ENCODE measurements around the gene R3HDM1. TPM values are rescaled to one million over a fixed set of nuclear protein-coding genes. Genes with fewer than 3 reads are reported as not detected.
"Not testable (repeated sequence)": the region's sequence is repeated elsewhere in the genome, so short reads cannot be mapped to it uniquely, and the experiment has no call there.

The R3HDM1 gene
- total RNA-seq, 1 donor from 2014 or later, result 21.2 TPM

DNA sequence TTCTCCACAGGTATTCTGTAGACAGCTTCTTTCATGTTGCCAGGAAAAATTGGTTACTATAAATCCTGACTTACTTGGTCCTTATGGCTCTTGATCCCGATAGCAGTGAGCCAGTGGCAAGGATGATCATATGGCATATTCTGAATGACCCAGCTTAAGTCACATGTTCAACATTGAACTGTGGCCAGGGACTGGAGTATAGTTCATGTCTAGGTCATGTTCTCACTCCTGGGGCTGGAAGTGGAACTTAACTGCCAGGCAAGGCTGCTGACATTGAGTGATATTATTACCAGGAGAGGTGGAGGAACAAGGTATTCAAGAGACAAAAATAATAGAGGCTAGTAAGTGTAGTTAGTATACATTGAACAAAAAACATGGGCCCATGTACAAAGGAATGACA is 26.2 kb downstream of the R3HDM1 start:
- DNase-seq (ENCODE audit: low spot score), result no peak
- intact Hi-C loops (cut with DNase I), result no loop called here

DNA sequence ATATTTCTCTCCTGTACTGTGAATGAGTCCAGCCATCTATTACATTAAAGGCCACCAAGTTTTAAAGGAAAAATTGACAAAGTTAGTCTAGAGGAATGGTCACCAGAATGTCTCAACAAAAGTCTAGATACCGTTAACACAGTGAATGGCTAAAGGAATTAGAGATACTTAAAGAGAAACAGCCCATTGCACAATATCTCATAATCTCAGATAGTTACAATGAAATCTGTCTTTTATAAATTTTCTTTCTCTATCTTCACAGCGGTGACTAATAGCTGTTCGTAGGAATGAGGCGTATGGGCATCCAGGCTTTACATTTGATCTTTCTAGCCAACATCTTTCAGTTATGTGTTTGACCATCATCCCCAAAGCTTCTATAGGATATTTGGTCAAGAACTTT is 30.6 kb downstream of the R3HDM1 start:
- intact Hi-C loops (cut with DNase I), result no loop called here
- no peak for DNase-seq (ENCODE audit: low spot score)

DNA sequence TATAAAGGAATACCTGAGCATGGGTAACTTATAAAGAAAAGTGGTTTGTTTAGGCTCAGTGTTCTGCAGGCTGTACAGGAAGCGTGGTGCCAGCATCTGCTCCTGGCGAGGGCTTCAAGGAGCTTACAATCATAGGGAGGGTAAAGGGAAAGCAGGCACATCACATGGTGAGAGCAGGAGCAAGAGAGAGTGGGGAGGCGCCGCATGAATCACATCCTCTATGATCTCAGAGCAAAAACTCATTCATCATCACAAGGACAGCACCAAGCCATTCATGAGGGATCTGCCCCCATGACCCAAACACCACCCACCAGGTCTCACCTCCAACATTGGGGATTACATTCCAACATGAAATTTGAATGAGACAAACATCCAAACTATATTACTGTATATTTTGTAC is 32.5 kb downstream of the R3HDM1 start:
- intact Hi-C loops (cut with DNase I), result no loop called here
- no peak for DNase-seq (ENCODE audit: low spot score)

DNA sequence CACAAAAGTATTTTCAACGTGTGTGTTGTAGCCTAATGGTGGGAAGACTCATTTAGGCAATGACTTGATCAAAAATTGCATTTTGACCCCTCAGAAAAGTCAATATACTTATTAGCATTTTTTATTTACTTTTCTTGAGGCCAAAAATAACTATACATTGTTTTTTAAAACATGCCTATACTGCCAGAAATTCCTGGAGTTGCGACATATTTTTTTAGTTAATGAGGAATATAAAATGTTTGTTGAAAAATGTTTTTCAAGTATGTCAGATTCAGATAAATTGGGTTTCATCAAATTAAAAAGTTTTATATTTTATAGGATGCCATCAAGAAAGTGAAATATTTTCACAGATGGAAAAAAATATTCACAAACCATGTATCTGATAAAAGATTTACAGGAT is 39.6 kb downstream of the R3HDM1 start:
- intact Hi-C loops (cut with DNase I), result no loop called here
- DNase-seq (ENCODE audit: low spot score), result no peak

DNA sequence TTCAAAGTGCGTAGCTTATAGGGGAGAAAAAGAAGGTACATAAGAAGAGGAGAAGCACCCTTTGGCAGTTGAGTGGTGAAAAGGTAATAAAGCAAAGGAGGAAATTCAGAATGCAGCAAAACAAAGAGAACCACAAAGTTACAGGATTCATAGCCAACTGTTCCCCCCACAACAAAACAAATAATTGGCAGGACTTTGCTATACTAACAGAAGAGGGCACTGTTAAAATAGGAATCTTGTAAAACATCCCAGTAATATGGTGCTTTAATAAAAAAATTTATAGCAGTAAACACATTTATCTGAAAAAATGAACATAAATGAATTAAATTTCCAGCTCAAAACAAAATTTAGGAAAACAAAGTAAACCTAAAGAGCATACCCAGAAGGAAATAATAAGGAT is 42.3 kb downstream of the R3HDM1 start:
- no peak for DNase-seq (ENCODE audit: low spot score)
- intact Hi-C loops (cut with DNase I), result no loop called here

DNA sequence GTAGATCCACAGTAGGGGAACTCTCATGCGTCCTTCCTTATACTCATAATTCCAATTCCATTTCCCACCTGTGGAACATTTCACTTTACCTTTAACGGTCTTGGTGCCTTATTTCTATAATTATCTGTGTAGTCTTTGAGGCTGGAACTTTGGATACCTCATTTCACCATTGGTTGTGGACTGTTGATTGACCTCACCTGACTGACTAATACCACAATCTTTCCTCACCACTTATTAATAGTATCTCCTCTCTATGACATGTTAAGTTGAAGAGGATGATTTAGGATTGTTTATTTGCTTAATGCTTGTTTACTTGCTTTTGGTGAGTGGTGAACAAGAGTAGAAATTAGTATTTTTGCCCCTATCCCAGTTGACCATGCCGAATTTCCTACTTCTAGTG is 50.0 kb downstream of the R3HDM1 start:
- intact Hi-C loops (cut with DNase I), result no loop called here
- DNase-seq (ENCODE audit: low spot score), result no peak

DNA sequence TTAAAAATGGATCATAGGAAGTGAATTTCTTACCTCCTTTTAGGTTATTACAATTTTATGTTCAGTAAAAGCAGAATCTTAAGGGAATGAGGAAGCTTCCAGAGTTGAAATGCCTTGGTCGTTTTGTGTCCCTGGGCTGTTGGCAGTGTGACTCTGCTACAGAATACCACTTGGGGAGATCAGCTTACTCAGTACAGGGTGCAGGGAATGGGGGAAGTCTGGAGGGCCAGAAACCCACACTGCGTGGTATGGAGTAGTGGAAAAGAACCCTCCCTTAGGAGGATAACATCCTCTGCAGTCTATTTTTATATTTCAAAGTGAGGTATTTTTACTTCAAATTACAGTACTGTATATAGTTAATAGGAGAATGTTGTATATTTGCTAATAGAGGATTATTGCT is 51.1 kb downstream of the R3HDM1 start:
- DNase-seq (ENCODE audit: low spot score), result no peak
- intact Hi-C loops (cut with DNase I), result no loop called here

DNA sequence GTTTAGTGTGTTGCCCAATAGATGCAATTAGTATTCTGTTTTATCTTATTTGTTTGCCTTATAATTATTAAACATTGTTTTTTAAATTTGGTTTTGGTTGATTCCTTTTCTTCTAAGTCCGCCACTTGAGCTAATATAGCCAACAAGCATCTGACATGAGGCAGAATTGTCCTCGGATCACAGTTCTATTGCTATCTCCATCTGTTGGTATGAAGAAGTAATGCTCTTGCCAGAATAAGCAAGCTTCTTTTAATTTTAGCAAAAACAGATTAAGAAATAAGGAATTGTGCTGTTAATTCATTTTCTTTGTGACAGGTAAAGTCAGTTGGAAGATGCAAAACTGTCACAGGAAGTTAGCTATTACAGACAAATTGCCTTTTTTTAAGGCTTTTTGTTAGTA is 54.3 kb downstream of the R3HDM1 start:
- no peak for DNase-seq (ENCODE audit: low spot score)
- intact Hi-C loops (cut with DNase I), result no loop called here

DNA sequence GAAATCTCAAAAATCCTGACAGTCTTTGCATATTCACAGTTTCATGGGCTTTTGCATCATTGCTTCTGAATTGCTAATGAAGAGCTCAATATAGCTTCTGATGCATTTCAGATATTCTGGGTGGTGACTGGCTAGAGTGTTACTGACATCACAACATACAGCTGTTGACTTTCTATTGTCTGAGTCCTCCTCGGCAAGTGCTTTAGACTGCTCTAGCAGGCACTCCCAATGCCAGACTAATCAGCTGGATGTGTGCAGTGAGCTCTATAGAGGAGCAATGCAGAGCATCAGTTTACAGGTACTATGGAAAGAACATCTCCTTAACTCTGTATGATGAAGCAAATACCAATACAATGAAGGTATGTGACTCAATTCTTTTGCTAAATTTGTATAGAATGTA is 54.9 kb downstream of the R3HDM1 start:
- intact Hi-C loops (cut with DNase I), result no loop called here
- DNase-seq (ENCODE audit: low spot score), result no peak

DNA sequence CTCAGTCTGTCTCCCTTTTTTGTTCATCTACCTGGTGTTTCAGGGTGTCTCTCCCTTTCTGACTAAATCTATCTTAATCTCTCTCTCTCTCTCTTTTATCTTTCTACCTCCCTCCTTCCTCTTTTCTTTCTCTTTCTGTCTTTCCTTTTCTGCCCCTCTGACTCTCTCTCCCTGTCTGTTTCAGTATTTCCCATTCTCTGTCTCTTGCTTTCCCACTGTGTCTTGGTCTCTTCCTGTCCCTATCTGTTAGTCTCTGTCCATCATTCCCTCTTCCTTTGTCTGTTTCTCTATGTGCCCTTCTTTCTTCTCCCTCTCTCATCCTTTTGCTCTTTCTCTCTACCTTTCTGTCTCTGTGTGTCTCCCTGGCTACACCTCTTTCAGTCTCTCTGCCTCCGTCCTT is 56.7 kb downstream of the R3HDM1 start:
- DNase-seq (ENCODE audit: low spot score), result no peak
- intact Hi-C loops (cut with DNase I), result no loop called here

DNA sequence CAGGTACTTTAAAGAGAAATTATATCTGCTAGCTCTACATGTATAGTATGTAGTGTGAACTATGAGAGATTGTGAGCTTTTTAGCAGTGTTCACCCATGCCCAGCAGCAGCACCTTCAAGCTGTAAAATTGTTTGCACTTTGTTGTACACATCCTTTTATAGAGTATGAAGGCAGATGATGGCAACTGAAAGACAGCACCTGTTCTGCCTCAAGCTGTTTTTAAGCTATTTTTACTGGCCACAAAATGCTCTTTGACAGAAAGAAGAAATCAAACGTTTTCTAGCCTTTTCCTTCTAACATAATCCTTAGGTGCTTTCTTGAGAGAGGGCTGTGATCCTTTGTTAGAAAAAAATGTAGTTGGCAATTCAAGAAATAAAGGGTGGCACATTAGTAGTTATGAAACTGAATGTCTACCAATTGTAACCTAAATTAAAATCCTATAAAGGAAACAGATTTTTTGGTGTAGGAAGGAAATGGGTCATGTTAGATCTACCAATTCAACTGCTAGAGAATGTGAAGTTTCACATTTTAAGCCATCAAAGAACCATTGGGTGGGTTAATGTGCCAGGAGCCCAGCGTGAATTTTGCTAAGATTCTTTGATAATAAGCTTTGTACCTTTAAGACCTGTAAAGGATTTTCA is 59.5 kb downstream of the R3HDM1 start:
- intact Hi-C loops (cut with DNase I), result no loop called here
- no peak for DNase-seq (ENCODE audit: low spot score)

DNA sequence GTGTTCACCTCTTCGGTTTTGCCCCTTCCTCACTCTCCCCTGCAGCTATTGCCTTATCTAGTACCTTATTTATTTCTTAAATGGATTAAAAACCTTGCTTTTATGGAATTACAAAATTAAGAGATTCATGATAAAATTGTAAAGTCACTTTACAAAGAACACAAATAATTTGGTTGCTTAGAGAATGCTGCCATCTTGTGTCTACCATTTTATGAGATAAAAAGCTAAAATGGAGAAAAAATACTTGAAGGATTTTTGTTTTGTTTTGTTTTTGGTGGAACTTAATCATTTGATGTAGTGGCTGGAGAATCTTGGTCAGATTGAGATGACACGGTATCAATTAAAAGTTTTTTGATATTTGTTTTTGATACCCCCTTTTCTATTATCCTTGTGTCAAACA is 69.6 kb downstream of the R3HDM1 start:
- DNase-seq (ENCODE audit: low spot score), result no peak
- intact Hi-C loops (cut with DNase I), result loop anchor here (10.0 kb wide), 1 partner anchor 126 kb away; no protein-coding TSS in a partner anchor

DNA sequence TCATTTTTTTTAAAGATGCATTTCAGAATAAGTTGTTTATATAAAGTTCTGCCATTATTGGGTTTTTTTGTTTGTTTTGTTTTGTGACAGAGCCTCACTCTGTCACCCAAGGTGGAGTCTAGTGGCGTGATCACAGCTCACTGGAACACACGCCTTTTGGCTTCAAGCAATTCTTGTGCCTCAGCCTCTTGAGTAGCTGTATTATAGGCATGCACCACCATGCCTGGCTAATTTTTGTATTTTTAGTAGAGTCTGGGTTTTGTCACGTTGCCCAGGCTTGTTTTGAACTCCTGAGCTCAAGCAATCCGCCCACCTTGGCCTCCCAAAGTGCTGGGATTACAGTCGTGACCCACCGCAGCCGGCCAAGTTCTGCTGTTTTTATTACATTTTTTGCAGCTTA is 72.3 kb downstream of the R3HDM1 start:
- intact Hi-C loops (cut with DNase I), result loop anchor here (10.0 kb wide), 1 partner anchor 129 kb away; no protein-coding TSS in a partner anchor
- no peak for DNase-seq (ENCODE audit: low spot score)

DNA sequence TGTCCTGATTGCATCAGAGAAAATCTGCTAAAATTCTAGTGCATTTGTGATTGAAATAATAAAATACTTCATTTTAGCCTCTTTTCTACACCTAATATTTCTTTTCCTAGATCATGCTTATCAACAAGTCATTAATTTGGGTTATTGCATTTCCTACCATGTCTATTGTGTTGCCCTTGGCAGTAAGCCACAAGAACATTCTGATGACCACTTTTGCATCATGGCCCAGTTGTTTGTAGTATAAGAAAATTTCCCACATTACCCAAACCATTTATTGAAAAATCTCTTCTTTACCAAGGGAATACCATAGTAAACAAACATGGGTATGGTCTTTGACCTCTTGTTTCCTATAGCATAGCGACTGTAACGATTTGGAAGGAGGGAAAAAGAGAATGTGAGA is 76.3 kb downstream of the R3HDM1 start:
- intact Hi-C loops (cut with DNase I), result loop anchor here (10.0 kb wide), 1 partner anchor 133 kb away; no protein-coding TSS in a partner anchor
- no peak for DNase-seq (ENCODE audit: low spot score)

DNA sequence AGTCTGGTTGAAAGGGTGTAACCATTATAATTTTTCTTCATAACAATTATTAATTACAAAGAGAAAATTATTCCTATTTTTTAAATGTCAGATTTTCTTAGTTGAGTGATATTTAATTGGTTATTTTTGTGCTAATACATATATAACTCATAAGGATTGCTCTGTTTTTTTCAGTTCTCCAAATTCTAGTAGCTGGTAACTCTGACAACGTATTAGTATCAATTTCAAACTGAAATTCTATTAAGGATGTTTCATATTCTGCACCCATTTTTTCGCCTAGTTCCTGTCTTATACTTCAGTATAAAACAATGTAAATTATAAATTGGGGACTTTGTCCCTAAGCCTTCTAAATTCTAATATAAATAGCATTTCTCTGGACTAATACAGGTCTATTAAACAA is 81.0 kb downstream of the R3HDM1 start:
- intact Hi-C loops (cut with DNase I), result no loop called here
- DNase-seq (ENCODE audit: low spot score), result no peak

DNA sequence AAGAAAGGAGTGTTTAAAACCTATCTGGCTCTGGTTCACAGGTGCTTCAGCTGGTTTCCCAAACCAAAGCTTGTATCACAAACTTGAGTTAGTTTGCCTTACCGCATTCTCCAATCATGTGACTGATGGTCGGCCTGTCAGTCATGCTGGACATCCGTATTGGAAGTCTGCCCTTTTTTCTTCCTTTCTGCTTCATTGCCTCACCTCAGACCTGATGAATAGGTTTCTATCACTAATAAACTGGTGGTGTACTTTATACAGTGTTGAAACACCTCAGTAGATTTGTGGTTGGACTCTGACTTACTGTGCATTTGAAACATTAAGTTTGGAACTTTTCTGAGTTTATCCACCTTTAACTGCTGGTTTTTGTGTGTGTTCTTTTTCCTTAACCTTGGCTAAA is 84.1 kb downstream of the R3HDM1 start:
- no peak for DNase-seq (ENCODE audit: low spot score)
- intact Hi-C loops (cut with DNase I), result no loop called here

DNA sequence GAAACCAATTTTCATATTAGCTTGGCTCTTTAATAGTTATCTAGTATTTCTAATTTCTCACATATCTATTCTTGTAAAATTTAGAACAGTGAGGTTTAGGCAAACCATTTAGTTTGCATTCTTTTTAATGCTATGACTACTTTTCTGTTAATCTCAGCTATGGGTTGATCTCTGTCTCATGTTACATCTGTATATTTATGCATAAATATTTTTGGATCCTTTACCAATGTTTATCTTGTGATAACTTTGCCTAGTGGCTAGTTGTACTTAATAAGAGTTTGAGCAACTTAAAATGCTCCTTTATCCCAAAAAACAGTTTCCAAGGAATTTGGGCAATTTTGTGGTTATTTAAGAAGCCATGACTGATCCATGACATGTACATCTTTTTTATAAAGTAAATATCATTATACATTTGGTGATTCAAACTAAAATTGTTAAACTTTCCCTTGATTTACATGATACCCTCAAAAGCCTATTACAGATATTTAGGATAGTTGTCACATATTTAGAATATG is 86.3 kb downstream of the R3HDM1 start:
- DNase-seq (ENCODE audit: low spot score), result no peak
- intact Hi-C loops (cut with DNase I), result no loop called here

DNA sequence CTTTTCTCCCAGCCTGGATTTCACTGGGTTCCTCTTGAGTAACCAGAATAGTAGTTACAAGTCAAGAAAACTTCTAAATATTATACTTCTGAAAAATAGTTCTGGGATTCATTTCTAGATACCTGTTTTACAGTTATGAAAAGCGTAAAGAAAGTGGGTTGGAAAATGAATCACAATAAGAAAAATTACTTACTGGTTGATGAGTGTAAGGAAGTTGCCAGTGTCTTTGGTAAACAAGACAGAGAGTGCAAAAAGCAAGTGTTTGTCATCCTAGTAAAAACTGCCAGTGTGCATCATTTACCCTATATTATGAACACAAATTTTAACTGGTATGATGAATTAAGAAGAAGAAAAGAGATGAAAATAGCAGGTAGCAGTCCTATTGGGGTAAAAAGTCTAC is 88.9 kb downstream of the R3HDM1 start:
- intact Hi-C loops (cut with DNase I), result no loop called here

DNA sequence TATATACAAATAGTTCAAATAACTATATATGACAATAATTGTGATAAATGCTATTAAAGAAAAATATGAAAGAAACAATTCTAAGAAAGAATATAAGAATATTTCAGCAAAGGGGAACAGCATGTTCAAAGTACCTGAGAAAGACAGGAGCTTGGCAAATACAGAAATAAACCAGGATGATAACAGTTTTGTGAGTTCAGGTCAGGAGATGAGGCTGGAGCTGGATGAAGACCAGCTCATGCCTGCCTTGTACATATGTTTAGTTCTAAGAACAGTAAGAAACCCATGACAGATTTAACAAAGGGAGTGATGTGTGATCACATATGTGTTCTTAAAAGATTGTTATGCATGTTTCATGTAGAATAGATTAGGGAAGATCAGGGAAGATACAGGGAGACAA is 98.2 kb downstream of the R3HDM1 start:
- no peak for DNase-seq (ENCODE audit: low spot score)
- intact Hi-C loops (cut with DNase I), result no loop called here

More for the DNA sequence above, 88.9 kb downstream of the R3HDM1 start:
- DNase-seq (ENCODE audit: low spot score), result no peak

DNA sequence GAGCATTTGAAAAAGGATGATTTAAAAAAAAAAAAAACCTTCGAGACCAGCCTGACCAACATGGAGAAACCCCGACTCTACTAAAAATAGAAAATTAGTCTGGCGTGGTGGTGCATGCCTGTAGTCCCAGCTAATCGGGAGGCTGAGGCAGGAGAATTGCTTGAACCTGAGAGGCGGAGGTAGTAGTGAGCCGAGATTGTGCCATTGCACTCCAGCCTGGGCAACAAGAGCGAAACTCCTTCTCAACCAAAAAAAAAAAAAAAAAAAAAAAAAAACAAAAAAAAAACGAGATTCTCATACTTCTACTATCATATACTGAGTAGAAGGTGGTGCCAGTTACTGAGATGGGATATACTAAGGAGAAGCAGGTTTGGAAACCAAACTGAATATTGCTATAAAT is 98.8 kb downstream of the R3HDM1 start:
- intact Hi-C loops (cut with DNase I); DNase-seq (ENCODE audit: low spot score): not testable (repeated sequence)

DNA sequence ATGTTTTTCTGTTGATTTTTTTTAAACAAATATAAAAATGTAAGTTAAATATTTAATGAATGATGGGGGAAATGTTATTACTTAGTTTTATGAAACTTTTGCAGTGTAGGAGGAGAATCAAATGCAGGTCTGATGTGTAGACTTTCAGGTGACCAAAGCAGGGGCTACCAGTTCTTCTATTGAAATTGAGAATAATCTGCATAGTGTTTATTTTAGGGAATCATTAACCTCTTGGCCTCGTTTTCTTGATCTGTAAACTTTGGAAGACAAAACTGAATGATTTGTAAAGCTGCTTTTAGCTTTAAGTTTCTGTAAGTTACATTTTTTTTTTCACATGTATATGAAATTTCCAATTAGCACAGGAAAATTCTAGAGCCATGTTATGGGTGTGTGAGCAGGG is 99.2 kb downstream of the R3HDM1 start:
- DNase-seq (ENCODE audit: low spot score), result no peak
- intact Hi-C loops (cut with DNase I), result no loop called here

DNA sequence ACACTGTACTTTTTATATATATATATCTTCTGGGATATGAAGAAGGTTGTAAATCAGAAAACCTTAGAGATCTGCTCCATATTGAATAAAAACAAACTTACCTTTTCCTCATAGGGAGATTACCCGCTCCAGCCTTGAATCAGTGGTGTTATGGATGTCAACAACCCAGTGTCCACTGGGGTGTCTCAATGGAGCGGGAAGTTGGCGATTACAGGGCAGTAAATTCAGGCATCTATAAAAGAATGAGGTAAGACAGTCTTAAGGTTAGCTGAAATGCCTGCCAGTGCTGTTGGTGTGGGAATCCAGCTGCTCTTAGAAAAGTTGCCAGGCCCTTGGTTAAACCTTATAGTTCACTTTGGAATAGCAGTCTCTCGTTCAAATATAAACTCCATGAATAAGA is 102.3 kb downstream of the R3HDM1 start:
- DNase-seq (ENCODE audit: low spot score), result no peak
- intact Hi-C loops (cut with DNase I), result no loop called here

Data from cardiac septum (tissue), 1 donor.